ENCODE results near the gene PMS1.
"Not testable (repeated sequence)": the region's sequence is repeated elsewhere in the genome, so short reads cannot be mapped to it uniquely, and the experiment has no call there.

PMS1 gene

GRCh38 chr2:189866296-189866695 lies 82.0 kb downstream of the PMS1 start:
- no peak for DNase-seq

- no peak for DNase-seq
These were observed 84.6 kb downstream of the PMS1 start for GRCh38 chr2:189868896-189869295.

GRCh38 chr2:189870381-189871085 lies 86.3 kb downstream of the PMS1 start:
- DNase-seq: no peak

- DNase-seq: no peak
These were observed 89.4 kb downstream of the PMS1 start for GRCh38 chr2:189873696-189874095.

GRCh38 chr2:189874586-189875320 lies 90.5 kb downstream of the PMS1 start:
- DNase-seq: no peak

- no peak for DNase-seq
These were observed 92.0 kb downstream of the PMS1 start for GRCh38 chr2:189876271-189876670.

GRCh38 chr2:189879716-189880081 lies 95.4 kb downstream of the PMS1 start:
- DNase-seq: no peak

GRCh38 chr2:189880429-189880828 lies 96.2 kb downstream of the PMS1 start:
- no peak for DNase-seq

- no peak for DNase-seq
These were observed 96.7 kb downstream of the PMS1 start for GRCh38 chr2:189880832-189881492.

- no peak for DNase-seq
These were observed 101.1 kb downstream of the PMS1 start for GRCh38 chr2:189885368-189885767.

GRCh38 chr2:189892546-189893294 lies 108.5 kb downstream of the PMS1 start:
- DNase-seq: not testable (repeated sequence)

- no peak for DNase-seq
These were observed 112.6 kb downstream of the PMS1 start for GRCh38 chr2:189896809-189897208.

GRCh38 chr2:189899101-189899500 lies 114.9 kb downstream of the PMS1 start:
- DNase-seq: no peak

GRCh38 chr2:189900726-189901125 lies 116.5 kb downstream of the PMS1 start:
- DNase-seq: no peak

- no peak for DNase-seq
These were observed 117.4 kb downstream of the PMS1 start for GRCh38 chr2:189901664-189902063.

- DNase-seq: no peak
These were observed 129.6 kb downstream of the PMS1 start for GRCh38 chr2:189913821-189914220.

- no peak for DNase-seq
These were observed 132.4 kb downstream of the PMS1 start for GRCh38 chr2:189916651-189917050.
